Anterior cingulate cortex (tissue), 58 donors: ENCODE measurements around the gene MYF6.
"Not testable (repeated sequence)": the region's sequence is repeated elsewhere in the genome, so short reads cannot be mapped to it uniquely, and the experiment has no call there.

Source experiments
- DNase-seq, 58 donors: peaks; one replicate each; lab custom pipeline; 2025; lab: John Stamatoyannopoulos, UW

MYF6 gene

GRCh38 chr12:80707126-80707829 is at the start of gene MYF6:
TSS of gene MYF6 (plus strand) at chr12:80707634. CDS start at chr12:80707720, 86 bp downstream.
- DNase-seq = no peak

- DNase-seq = no peak
Measured at GRCh38 chr12:80659512-80660063, 47.8 kb upstream of the MYF6 start.

GRCh38 chr12:80662586-80662985 is 44.8 kb upstream of the MYF6 start:
- DNase-seq = no peak

GRCh38 chr12:80670214-80670613 is 37.2 kb upstream of the MYF6 start:
- DNase-seq = no peak

- not testable (repeated sequence) for DNase-seq
Measured at GRCh38 chr12:80676042-80676636, 31.3 kb upstream of the MYF6 start.

GRCh38 chr12:80676856-80677255 is 30.6 kb upstream of the MYF6 start:
- DNase-seq = no peak

GRCh38 chr12:80677994-80678393 is 29.4 kb upstream of the MYF6 start:
- DNase-seq = no peak

GRCh38 chr12:80679346-80680131 is 27.9 kb upstream of the MYF6 start:
- no peak for DNase-seq

GRCh38 chr12:80681287-80681686 is 26.1 kb upstream of the MYF6 start:
- DNase-seq = no peak

GRCh38 chr12:80681786-80682185 is 25.6 kb upstream of the MYF6 start:
- DNase-seq = no peak

- no peak for DNase-seq
Measured at GRCh38 chr12:80684077-80684495, 23.3 kb upstream of the MYF6 start.

- DNase-seq = no peak
Measured at GRCh38 chr12:80690090-80690489, 17.3 kb upstream of the MYF6 start.

- DNase-seq = no peak
Measured at GRCh38 chr12:80690513-80690912, 16.9 kb upstream of the MYF6 start.

- no peak for DNase-seq
Measured at GRCh38 chr12:80692114-80692513, 15.3 kb upstream of the MYF6 start.

GRCh38 chr12:80697270-80697887 is 10.1 kb upstream of the MYF6 start:
- no peak for DNase-seq

GRCh38 chr12:80698256-80698655 is 9.2 kb upstream of the MYF6 start:
- DNase-seq = no peak

- DNase-seq = no peak
Measured at GRCh38 chr12:80698847-80699542, 8.4 kb upstream of the MYF6 start.

- DNase-seq = no peak
Measured at GRCh38 chr12:80700327-80700726, 7.1 kb upstream of the MYF6 start.

GRCh38 chr12:80701388-80701787 is 6.0 kb upstream of the MYF6 start:
- no peak for DNase-seq
